ENCODE data around the gene ZNF423. TPM values are rescaled to one million over a fixed set of nuclear protein-coding genes. Genes with fewer than 3 reads are reported as not detected.

Gene ZNF423
- total and polyA plus RNA-seq, 2 experiments from 2014 or later: 0.43 to 0.49 TPM

DNA sequence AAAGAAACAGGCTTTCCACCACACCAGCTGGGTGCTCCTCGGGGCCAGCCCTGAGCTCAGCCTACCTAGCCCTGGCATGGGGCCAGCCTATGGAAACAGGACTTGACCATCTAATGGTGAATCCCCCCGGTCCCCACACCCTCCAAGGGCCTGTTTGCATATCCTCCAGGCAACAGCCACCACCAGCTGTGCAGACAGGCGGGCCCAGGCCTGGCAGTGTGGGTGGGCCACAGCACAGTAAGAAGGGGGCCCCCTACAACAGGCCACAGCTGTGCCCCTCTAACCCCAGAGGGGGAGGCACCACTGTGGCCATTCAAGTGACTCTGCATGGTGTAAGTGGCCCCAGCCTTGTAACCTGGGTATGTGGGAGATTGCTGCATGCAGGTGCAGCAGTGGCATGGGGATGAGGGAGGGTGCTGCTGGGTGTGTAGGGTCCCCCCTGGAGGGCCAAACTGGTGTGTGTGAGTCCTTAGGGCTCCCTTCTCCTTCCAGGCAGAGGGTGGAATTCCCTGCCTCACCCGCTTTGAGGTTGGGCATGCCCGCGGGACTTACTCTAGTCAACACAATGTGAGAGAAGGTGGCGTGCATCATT is 334.1 kb downstream of the ZNF423 start:
- Histone ChIP-seq H3K4me3 (no peak overlapping the region), H3K9me3 (ENCODE audit: low read depth) (no peaks in the 10 kb centered on the region), H3K4me1 (ENCODE audit: insufficient read depth) (no peaks in the 10 kb centered on the region), H3K9me2 (ENCODE audit: insufficient read depth) (no peaks in the 10 kb centered on the region), H3K4me2 (ENCODE audit: unreplicated experiment) (no peak overlapping the region), H3K27me3 (replicated peaks; ENCODE audit: insufficient read depth) (no peaks in the 10 kb centered on the region), H2AFZ (no peak overlapping the region), H3K9ac (no peak overlapping the region), H4K20me1 (ENCODE audit: insufficient read depth) (no peaks in the 10 kb centered on the region), H3K27ac (no peak overlapping the region), H3F3A (ENCODE audit: insufficient read depth) (no peaks in the 10 kb centered on the region), H3K36me3 (ENCODE audit: low read depth) (no peaks in the 10 kb centered on the region), H3K79me2 (ENCODE audit: insufficient read depth) (no peaks in the 10 kb centered on the region)
- TF ChIP-seq EZH2 (IDR thresholded peaks at IDR 0.05; ENCODE audit: insufficient read depth, poor library complexity, severe bottlenecking) (no peak), EZH2phosphoT487 (IDR thresholded peaks at IDR 0.05; ENCODE audit: insufficient read depth, low read depth) (no peak)
- 77 to 83% methylated on average over 7 of the region's 7 CpGs for WGBS, 2 experiments (ENCODE audit: low coverage in 1 of 2, low lambda C conversion rate in 2 of 2, missing lambda C conversion rate in 2 of 2)
- in situ Hi-C loops (cut with MboI): no loop called here
- DNase-seq: no peak

DNA sequence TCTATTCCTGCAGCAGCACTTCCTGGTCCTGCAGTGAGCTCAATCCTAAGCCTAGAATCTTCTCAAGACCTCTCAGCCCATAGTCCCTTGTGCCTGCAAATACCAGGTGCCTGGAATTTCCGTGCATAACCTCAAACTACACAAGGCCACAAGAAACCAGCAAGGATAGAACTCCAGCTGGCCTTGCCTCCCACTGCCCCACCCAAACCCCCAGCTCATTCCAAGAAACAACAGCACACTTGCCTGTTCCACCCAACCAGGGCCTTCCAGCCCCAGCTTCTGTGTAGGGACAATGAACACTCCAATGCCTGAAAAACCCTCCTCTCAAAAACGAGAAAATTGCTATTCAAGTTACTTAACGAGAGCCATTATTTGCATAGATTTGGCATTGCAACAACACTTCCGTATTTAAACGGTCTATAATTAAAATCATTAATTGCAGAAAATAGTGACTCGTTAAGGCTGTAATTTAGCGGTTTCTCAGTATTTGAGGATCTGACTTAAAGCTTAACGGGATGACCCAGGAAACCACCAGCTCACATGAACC is 335.3 kb downstream of the ZNF423 start:
- no peaks in the 10 kb centered on the region for H3K36me3 ChIP-seq (ENCODE audit: low read depth)
- no peaks in the 10 kb centered on the region for H4K20me1 ChIP-seq (ENCODE audit: insufficient read depth)
- 51 to 54% methylated on average over 8 of the region's 8 CpGs for WGBS, 2 experiments (ENCODE audit: low coverage in 1 of 2, low lambda C conversion rate in 2 of 2, missing lambda C conversion rate in 2 of 2)
- H3K79me2 ChIP-seq (ENCODE audit: insufficient read depth): no peaks in the 10 kb centered on the region
- no peak overlapping the region for H2AFZ ChIP-seq
- H3K4me3 ChIP-seq: no peak overlapping the region
- no peaks in the 10 kb centered on the region for H3K9me2 ChIP-seq (ENCODE audit: insufficient read depth)
- DNase-seq: no peak
- TF ChIP-seq EZH2phosphoT487 (IDR thresholded peaks at IDR 0.05; ENCODE audit: insufficient read depth, low read depth) (no peak), EZH2 (IDR thresholded peaks at IDR 0.05; ENCODE audit: insufficient read depth, poor library complexity, severe bottlenecking) (no peak)
- H3K4me2 ChIP-seq (ENCODE audit: unreplicated experiment): no peak overlapping the region
- H3K4me1 ChIP-seq (ENCODE audit: insufficient read depth): no peaks in the 10 kb centered on the region
- no peak overlapping the region for H3K9ac ChIP-seq
- no peak overlapping the region for H3K27ac ChIP-seq
- in situ Hi-C loops (cut with MboI): no loop called here
- H3F3A ChIP-seq (ENCODE audit: insufficient read depth): no peaks in the 10 kb centered on the region
- H3K27me3 ChIP-seq (replicated peaks; ENCODE audit: insufficient read depth): no peaks in the 10 kb centered on the region
- no peaks in the 10 kb centered on the region for H3K9me3 ChIP-seq (ENCODE audit: low read depth)

DNA sequence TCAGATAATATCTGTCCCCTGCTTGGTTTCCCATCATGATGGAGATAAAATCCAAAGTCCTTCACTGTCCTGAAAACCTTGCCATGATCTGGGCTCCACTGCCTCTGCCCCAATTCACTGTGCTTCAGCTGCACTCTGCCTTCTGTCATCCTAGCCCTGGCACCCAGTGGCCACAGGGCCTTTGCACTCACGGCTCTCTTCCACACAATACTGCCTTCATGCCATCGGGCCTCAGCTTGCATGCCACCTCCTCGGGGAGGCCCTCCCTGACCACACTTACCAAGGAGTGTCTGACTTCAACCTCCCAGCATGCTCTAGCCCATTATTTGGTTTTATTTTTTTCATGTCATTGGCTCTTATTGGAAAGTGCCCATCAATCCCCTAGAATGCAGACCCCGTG is 336.2 kb downstream of the ZNF423 start:
- 50 to 53% methylated on average over 4 of the region's 4 CpGs for WGBS, 2 experiments (ENCODE audit: low coverage in 1 of 2, low lambda C conversion rate in 2 of 2, missing lambda C conversion rate in 2 of 2)
- Histone ChIP-seq H3K4me1 (ENCODE audit: insufficient read depth) (no peaks in the 10 kb centered on the region), H3K9ac (no peak overlapping the region), H3K9me3 (ENCODE audit: low read depth) (no peaks in the 10 kb centered on the region), H3K27me3 (replicated peaks; ENCODE audit: insufficient read depth) (no peaks in the 10 kb centered on the region), H2AFZ (no peak overlapping the region), H3K27ac (no peak overlapping the region), H3F3A (ENCODE audit: insufficient read depth) (no peaks in the 10 kb centered on the region), H3K4me2 (ENCODE audit: unreplicated experiment) (no peak overlapping the region), H3K79me2 (ENCODE audit: insufficient read depth) (no peaks in the 10 kb centered on the region), H4K20me1 (ENCODE audit: insufficient read depth) (no peaks in the 10 kb centered on the region), H3K4me3 (no peak overlapping the region), H3K9me2 (ENCODE audit: insufficient read depth) (no peaks in the 10 kb centered on the region), H3K36me3 (ENCODE audit: low read depth) (no peaks in the 10 kb centered on the region)
- no peak for DNase-seq
- TF ChIP-seq EZH2 (IDR thresholded peaks at IDR 0.05; ENCODE audit: insufficient read depth, poor library complexity, severe bottlenecking): no peak
- no peak for TF ChIP-seq EZH2phosphoT487 (IDR thresholded peaks at IDR 0.05; ENCODE audit: insufficient read depth, low read depth)
- in situ Hi-C loops (cut with MboI): no loop called here

DNA sequence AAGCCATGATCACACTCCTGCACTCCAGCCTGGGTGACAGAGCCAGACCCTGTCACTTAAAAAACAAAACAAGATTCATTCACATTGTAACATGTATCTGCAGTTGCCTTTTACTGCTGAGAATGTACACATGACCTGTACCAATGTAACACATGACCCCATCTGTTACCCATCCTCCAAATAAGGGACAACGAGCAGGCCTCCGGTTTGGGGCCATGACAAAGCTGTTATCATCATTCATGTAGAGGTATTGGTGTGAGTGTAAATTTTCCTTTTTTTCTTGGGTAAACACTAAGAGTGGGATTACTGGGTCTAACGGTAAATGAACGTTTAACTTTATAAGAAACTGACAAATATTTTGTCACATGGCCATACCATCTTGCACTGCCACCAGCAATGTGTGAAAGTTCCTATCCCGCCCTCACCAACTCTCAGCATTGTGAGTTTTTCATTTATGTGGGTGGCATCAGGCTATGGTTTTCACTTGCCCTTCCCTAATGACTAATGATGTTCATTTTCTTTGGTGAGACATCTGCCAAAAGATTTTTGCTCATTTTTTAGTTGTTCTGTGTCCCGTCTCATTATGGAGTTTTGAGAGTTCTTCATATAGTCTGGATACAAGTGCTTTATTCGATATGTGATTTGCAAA is 336.8 kb downstream of the ZNF423 start:
- Histone ChIP-seq H3K9ac (no peak overlapping the region), H3K4me3 (no peak overlapping the region), H3K9me3 (ENCODE audit: low read depth) (no peaks in the 10 kb centered on the region), H3K9me2 (ENCODE audit: insufficient read depth) (no peaks in the 10 kb centered on the region), H3K27ac (no peak overlapping the region), H2AFZ (no peak overlapping the region), H3K36me3 (ENCODE audit: low read depth) (no peaks in the 10 kb centered on the region), H3K4me2 (ENCODE audit: unreplicated experiment) (no peak overlapping the region), H4K20me1 (ENCODE audit: insufficient read depth) (no peaks in the 10 kb centered on the region), H3K27me3 (replicated peaks; ENCODE audit: insufficient read depth) (no peaks in the 10 kb centered on the region), H3F3A (ENCODE audit: insufficient read depth) (no peaks in the 10 kb centered on the region), H3K4me1 (ENCODE audit: insufficient read depth) (no peaks in the 10 kb centered on the region), H3K79me2 (ENCODE audit: insufficient read depth) (no peaks in the 10 kb centered on the region)
- TF ChIP-seq EZH2 (IDR thresholded peaks at IDR 0.05; ENCODE audit: insufficient read depth, poor library complexity, severe bottlenecking) (no peak), EZH2phosphoT487 (IDR thresholded peaks at IDR 0.05; ENCODE audit: insufficient read depth, low read depth) (no peak)
- WGBS, 2 experiments (ENCODE audit: low coverage in 1 of 2, low lambda C conversion rate in 2 of 2, missing lambda C conversion rate in 2 of 2): 63 to 79% methylated on average over 7 of the region's 7 CpGs
- in situ Hi-C loops (cut with MboI): no loop called here
- no peak for DNase-seq

Data from GM23248 (cell line).